Lower leg skin (tissue), 4 donors: ENCODE results near the gene LRRC27. TPM values are rescaled to one million over a fixed set of nuclear protein-coding genes. Genes with fewer than 3 reads are reported as not detected.

Experiments
- DNase-seq, 2 donors: peaks; one replicate each; pipeline ENCODE4 v3.0.0-alpha.2; 2019; ENCODE audit warnings: low spot score in 2 of 2
- H3K4me3 ChIP-seq: fragments of 200-600 bp; sonication (generic); 2 replicates; pipeline ENCODE4 v1.5.1; 2017; ENCODE audit warnings: mild to moderate bottlenecking, low read depth; ENCODE audit not compliant: poor library complexity, severe bottlenecking
- CTCF ChIP-seq, 3 donors: fragments of 450-650 bp; IDR thresholded peaks; one replicate each; pipeline ENCODE4 v1.5.1; 2016; ENCODE audit warnings: antibody characterized with exemption in 3 of 3, mild to moderate bottlenecking in 3 of 3, moderate library complexity in 2 of 3
- POLR2A ChIP-seq, 2 donors: fragments of 450-650 bp; IDR thresholded peaks; one replicate each; pipeline ENCODE4 v1.6.1; 2016 to 2017; ENCODE audit warnings: antibody characterized with exemption in 2 of 2, mild to moderate bottlenecking in 1 of 2, moderate library complexity in 1 of 2
- whole genome bisulfite sequencing, 2 donors: methylation state at CpG; one replicate each; pipeline ENCODE4 v1.1.5; 2018; 5-methylcytosine and 5-hydroxymethylcytosine counted together
- intact Hi-C: fragments of 100-400 bp; cut with DNase I; formaldehyde crosslinking; loops from one replicate; pipeline ENCODE4 v1.15.0; 2023; ENCODE audit warnings: low total_unique reads
- total RNA-seq, 4 donors: library from RNA; depleted of rRNA; stranded (reverse); fragments of >200 nt; gene quantifications; one replicate each; pipeline ENCODE4 v1.1.0, GENCODE V29; 2016

The LRRC27 gene
- total RNA-seq, 4 donors from 2014 or later = 3.1 to 11.3 (median 8.5) TPM

GRCh38 chr10:132305654-132306342, 26.2 kb upstream of the LRRC27 start:
- intact Hi-C loops = no loop called here
- WGBS, 2 donors = 87 to 93% methylated on average over 22 of the region's 22 CpGs
- TF ChIP-seq CTCF (IDR thresholded peaks at IDR 0.05) (no peak), POLR2A (IDR thresholded peaks at IDR 0.05) (no peak)
- no peak overlapping the region for H3K4me3 ChIP-seq
- DNase-seq = peak in 1 of 2 donors; percentile 70

GRCh38 chr10:132306343-132306685, 25.7 kb upstream of the LRRC27 start:
- peak in 1 of 2 donors; percentile 76 for DNase-seq
- no peak overlapping the region for H3K4me3 ChIP-seq
- intact Hi-C loops = no loop called here
- WGBS, 2 donors = 94 to 96% methylated on average over 16 of the region's 16 CpGs
- no peak for TF ChIP-seq CTCF (IDR thresholded peaks at IDR 0.05)
- no peak for TF ChIP-seq POLR2A (IDR thresholded peaks at IDR 0.05)

GRCh38 chr10:132306864-132307751, 24.9 kb upstream of the LRRC27 start:
- WGBS, 2 donors = 10 to 13% methylated on average over 27 to 34 of the region's 98 CpGs
- intact Hi-C loops = no loop called here
- no peak for TF ChIP-seq POLR2A (IDR thresholded peaks at IDR 0.05)
- H3K4me3 ChIP-seq = peak overlapping the region; percentile 13
- DNase-seq = peak in 1 of 2 donors; percentile 90

GRCh38 chr10:132307823-132308586, 24.0 kb upstream of the LRRC27 start, which contains the start of gene STK32C:
Gene STK32C, minus strand, starts transcription at chr10:132307950. Its CDS starts 117 bp downstream, at chr10:132307833.
- WGBS, 2 donors = 0 to 2% methylated on average over 1 to 30 of the region's 84 CpGs
- TF ChIP-seq CTCF (IDR thresholded peaks at IDR 0.05) (no peak), POLR2A (IDR thresholded peaks at IDR 0.05) (no peak)
- H3K4me3 ChIP-seq = peak within 1 kb of the TSS; percentile 48
- DNase-seq = peak; percentile 88 to 96
- intact Hi-C loops = no loop called here

GRCh38 chr10:132308587-132309470, 23.2 kb upstream of the LRRC27 start:
- intact Hi-C loops = no loop called here
- TF ChIP-seq POLR2A (IDR thresholded peaks at IDR 0.05) (no peak), CTCF (IDR thresholded peaks at IDR 0.05) (no peak)
- peak in 1 of 2 donors; percentile 86 for DNase-seq
- 20 to 26% methylated on average over 51 to 52 of the region's 61 CpGs for WGBS, 2 donors
- peak overlapping the region; percentile 48 for H3K4me3 ChIP-seq
